Measurements from ENCODE around the gene SHFL.

The SHFL gene

GRCh38 chr19:10141973-10142372, 55.9 kb downstream of the SHFL start:
- H3K9me3 ChIP-seq (ENCODE audit: control insufficient read depth, insufficient read depth, low read length), result no peaks in the 10 kb centered on the region
- no peaks in the 10 kb centered on the region for H3K27me3 ChIP-seq (ENCODE audit: control insufficient read depth, low read length)
- no peak overlapping the region for H3K4me3 ChIP-seq (ENCODE audit: low read length)
- H3K4me2 ChIP-seq (ENCODE audit: low read length), result no peak overlapping the region
- H3F3A ChIP-seq (ENCODE audit: control insufficient read depth, insufficient read depth), result peaks cover 11% of the 10 kb centered on the region
- H3K4me1 ChIP-seq (ENCODE audit: control insufficient read depth, low read length), result no peaks in the 10 kb centered on the region
- peaks cover 18% of the 10 kb centered on the region; the same call in 1 of the 2 replicates for H4K20me1 ChIP-seq (ENCODE audit: control insufficient read depth, insufficient read depth, low read depth, low read length)
- H3K9me2 ChIP-seq (replicated peaks; ENCODE audit: control insufficient read depth, low read length), result no peaks in the 10 kb centered on the region
- TF ChIP-seq EZH2phosphoT487 (IDR thresholded peaks at IDR 0.05; ENCODE audit: borderline replicate concordance, low read length) (no peak), CTCF (IDR thresholded peaks at IDR 0.05; ENCODE audit: low read depth, low read length, poor library complexity, severe bottlenecking) (no peak)
- H3K27ac ChIP-seq (ENCODE audit: low read depth, low read length), result no peak overlapping the region
- H3K36me3 ChIP-seq (ENCODE audit: control insufficient read depth, low read length), result peaks cover 100% of the 10 kb centered on the region
- H3K79me2 ChIP-seq (ENCODE audit: control insufficient read depth, low read length), result peaks cover 56% of the 10 kb centered on the region

Data from DOHH2 (cell line).